T1000 (cell line): ENCODE measurements around the gene ZNRF3.
"Not testable (repeated sequence)": the region's sequence is repeated elsewhere in the genome, so short reads cannot be mapped to it uniquely, and the experiment has no call there.

ENCODE experiments used
- DNase-seq: peaks from one replicate; lab custom pipeline; 2025; ENCODE audit warnings: mixed read lengths; lab: John Stamatoyannopoulos, UW

The ZNRF3 gene

GRCh38 chr22:29037340-29037932, 154.1 kb downstream of the ZNRF3 start:
- DNase-seq, result no peak

- no peak for DNase-seq
These were observed 155.8 kb downstream of the ZNRF3 start for GRCh38 chr22:29039148-29039547.

- not testable (repeated sequence) for DNase-seq
These were observed 156.3 kb downstream of the ZNRF3 start for GRCh38 chr22:29039684-29040083.

GRCh38 chr22:29040385-29041275, 157.3 kb downstream of the ZNRF3 start:
- peak; percentile 43 for DNase-seq

- DNase-seq, result no peak
These were observed 158.0 kb downstream of the ZNRF3 start for GRCh38 chr22:29041408-29041807.

- no peak for DNase-seq
These were observed 160.7 kb downstream of the ZNRF3 start for GRCh38 chr22:29043906-29044575.

GRCh38 chr22:29044657-29045176, 161.3 kb downstream of the ZNRF3 start:
- DNase-seq, result no peak

GRCh38 chr22:29048822-29049654, 165.7 kb downstream of the ZNRF3 start:
- DNase-seq, result no peak

GRCh38 chr22:29049655-29050263, 166.4 kb downstream of the ZNRF3 start:
- DNase-seq, result no peak

GRCh38 chr22:29050457-29050856, 167.1 kb downstream of the ZNRF3 start:
- no peak for DNase-seq

GRCh38 chr22:29053048-29053702, 169.8 kb downstream of the ZNRF3 start:
- no peak for DNase-seq

- no peak for DNase-seq
These were observed 170.9 kb downstream of the ZNRF3 start for GRCh38 chr22:29054251-29054767.

- DNase-seq, result no peak
These were observed 171.9 kb downstream of the ZNRF3 start for GRCh38 chr22:29055192-29055830.

- DNase-seq, result no peak
These were observed 173.1 kb downstream of the ZNRF3 start for GRCh38 chr22:29056472-29056871.

GRCh38 chr22:29060251-29060869, 177.0 kb downstream of the ZNRF3 start:
- DNase-seq, result no peak

GRCh38 chr22:29060931-29061330, 177.6 kb downstream of the ZNRF3 start:
- no peak for DNase-seq

GRCh38 chr22:29061773-29062172, 178.4 kb downstream of the ZNRF3 start, which contains the start of gene C22orf31:
Gene C22orf31, minus strand, starts transcription at chr22:29061831. Its CDS starts 39 bp downstream, at chr22:29061792.
- DNase-seq, result no peak

GRCh38 chr22:29062286-29062821, 179.0 kb downstream of the ZNRF3 start:
- DNase-seq, result no peak
